GM19023 (cell line): Measurements from ENCODE around the gene GALP.
"Not testable (repeated sequence)": the region's sequence is repeated elsewhere in the genome, so short reads cannot be mapped to it uniquely, and the experiment has no call there.

Source experiments
- ATAC-seq: cut with Tn5 transposase; IDR thresholded peaks from one replicate; pipeline ENCODE4 v1.9.1; 2021; ENCODE audit warnings: mild to moderate bottlenecking, moderate library complexity; ENCODE audit not compliant: unreplicated experiment

Gene GALP

DNA sequence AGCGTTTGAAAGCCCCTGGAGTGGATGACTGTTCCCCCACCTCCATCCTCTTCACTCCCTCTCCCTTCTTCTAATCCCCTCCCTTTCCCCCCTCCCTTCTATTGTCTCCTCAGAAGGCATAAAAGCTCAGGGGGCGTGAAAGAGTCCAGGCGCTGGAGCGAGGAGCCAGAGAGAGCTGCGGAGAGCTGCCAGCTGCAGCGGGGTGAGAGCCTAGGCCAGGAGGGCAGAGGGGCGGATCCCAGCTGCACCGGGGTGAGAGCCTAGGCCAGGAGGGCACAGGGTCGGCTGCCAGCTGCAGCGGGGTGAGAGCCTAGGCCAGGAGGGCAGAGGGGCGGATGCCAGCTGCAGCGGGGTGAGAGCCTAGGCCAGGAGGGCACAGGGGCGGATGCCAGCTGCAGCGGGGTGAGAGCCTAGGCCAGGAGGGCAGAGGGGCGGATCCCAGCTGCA is at the start of gene GALP:
GALP (plus strand) TSS at position 148 of the 447 bp plus-strand sequence. CDS start 1,101 bp downstream, outside the sequence.
- ATAC-seq: not testable (repeated sequence)

DNA sequence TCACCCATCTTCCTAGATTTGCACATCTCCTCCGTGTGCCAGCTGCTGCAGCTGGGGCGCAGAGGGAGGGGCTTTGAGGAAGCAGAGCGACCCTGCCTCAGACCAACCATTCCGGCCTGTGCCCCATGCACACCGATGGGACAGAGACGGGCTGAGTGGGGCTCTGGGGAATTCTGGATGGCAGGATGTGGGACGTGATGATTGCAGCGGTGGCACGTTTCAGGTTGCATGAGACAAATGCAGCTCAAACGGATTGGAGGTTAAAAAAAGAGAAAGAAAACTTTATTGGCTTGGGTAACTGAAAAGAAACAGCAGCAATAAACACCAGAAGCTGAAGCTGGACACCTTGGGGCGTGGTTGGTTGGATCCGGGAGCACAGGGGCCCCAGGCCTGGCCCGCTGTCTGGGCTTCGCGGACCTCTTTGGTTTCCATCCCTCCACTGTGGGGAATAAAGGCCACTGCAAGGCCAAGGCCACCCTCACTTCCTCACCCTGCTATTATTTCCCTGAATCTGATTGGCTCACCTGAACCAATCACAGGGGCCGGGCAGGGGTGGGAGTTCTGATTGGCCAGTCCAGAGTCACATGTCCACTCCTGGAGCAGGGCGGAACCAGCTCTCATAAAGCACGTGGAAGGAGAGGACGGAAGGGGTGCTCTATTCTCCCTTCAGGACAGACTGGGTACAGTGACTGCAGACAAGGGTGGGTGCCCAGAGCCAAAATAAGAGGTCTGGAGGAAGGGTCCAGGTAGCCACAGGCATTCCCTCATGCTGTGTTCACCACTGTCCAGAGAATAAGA is 48.6 kb upstream of the GALP start:
- no peak for ATAC-seq

DNA sequence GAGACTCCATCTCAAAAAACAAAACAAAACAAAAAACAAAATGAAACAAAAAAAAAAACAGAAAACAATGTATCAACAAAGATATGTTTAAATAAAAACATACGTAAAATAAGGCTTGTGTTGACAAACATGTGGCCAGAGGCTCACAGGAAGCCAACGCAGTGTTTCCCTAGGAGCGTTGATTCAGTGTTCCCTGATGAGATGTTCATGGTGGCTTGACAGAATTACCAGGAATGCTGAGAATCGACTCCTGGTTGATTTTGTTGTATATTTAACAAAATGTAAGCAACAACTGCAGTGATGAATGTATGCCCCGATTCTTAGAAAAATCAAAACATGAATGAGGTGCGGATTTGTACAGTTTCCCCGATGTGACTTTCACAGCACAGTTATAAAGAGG is 45.8 kb upstream of the GALP start:
- no peak for ATAC-seq

DNA sequence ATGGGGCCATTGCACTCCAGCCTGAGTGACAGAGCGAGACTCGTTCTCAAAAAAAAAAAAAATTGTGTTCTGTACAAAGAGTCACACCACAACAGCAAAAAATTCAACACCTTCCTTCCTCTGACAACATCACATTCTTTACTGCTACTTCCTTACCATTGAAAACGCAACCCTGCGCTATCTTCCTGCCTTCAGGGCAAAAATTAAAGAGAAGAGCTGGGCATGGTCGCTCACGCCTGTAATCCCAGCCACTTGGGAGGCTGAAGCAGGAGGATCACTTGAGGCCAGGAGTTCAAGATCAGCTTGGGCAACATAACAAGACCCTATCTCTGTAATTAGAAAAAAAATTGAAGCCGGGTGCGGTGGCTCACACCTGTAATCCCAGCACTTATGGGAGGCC is 44.2 kb upstream of the GALP start:
- ATAC-seq: no peak

DNA sequence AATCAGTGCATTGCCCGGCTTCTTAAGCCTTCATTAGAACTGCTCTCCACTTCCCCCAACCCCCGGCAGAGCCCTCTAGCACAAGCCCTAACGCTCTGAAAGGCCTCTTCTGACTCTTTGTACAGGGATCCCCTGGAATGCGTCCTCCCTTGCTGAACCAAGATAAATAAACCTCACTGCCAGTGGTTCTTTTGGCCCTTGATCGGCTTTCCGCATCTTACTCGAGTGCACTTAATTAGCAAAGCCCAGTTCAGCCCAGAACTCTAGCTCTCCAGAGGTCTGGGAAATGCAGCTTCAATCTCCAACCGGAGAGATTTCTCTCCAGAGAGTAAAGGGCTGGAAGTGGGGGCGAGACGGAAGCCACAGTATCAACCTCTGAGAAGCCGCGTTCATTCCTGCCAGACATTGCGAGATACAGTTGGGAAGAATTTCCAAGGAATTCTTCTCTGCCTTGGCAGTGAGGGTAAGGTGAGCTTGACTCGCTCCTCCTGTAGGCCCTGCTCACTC is 43.4 kb upstream of the GALP start:
- ATAC-seq: no peak

DNA sequence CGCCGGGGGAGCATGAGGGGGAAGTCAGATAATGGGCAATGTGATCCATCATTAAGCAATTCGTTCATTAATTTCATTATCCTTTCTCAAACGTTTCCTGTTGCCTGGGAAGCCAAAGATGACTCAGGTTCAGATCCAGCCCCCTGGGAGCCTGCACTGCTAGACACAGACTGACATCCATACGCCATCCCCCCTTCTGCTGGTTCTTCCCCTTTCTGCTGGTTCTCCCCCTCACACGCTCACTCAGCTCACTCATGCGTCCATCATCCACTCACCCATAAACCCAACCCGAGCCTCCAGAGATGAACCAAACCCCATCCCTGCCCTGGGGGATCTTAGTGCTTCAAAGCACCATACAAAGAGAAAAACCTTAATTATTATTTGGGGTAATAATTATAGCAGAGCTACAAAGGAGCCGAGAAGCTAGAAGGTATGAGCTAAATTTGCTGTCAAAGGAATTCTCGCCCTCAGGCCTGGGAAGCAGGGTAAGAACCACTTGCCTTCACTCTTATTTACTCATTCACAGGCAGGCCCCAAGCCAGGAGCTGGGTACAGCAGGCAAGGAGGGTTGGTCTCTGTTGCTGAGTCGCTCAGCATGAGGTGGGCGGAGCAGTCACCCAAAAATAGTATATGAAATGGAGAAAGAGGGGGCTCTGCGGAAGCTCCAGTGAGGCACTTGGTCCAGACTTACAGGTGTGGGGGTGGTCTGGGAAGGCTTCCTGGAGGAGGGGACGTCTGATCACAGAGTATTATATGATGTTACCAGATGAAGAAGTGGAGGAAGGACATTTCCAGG is 41.8 kb upstream of the GALP start:
- peak; percentile 79 for ATAC-seq

DNA sequence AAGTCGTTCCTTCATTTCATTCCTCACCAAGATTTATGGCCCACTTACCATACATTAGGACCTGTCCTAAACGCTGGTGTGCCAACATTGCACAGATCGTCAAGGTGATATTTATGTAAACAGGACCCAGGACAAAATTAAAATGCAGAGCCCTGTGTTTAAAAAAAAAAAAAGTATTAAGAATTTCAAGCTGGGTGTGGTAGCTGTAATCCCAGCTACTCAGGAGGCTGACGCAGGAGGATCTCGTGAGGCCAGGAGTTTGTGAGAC is 41.2 kb upstream of the GALP start:
- ATAC-seq: no peak

DNA sequence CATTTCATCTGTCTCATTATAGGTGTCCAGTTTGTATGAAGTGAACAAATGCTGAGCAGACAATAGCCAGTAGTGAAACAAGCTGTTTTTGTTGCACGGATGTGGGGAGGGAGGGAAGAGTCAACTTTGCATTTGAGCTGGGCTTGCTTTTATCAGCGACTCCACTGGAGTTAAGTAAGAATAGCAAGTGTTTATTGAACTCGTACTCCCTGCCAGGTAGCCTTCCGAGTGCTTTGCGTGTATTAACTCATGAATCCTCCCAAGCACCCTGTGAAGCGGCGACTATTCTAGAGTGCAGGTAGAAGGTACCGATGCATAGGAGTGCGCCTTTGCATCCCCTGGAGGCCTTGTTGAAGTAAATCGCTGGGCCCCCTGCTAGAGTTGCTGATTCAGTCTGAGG is 39.4 kb upstream of the GALP start:
- no peak for ATAC-seq

DNA sequence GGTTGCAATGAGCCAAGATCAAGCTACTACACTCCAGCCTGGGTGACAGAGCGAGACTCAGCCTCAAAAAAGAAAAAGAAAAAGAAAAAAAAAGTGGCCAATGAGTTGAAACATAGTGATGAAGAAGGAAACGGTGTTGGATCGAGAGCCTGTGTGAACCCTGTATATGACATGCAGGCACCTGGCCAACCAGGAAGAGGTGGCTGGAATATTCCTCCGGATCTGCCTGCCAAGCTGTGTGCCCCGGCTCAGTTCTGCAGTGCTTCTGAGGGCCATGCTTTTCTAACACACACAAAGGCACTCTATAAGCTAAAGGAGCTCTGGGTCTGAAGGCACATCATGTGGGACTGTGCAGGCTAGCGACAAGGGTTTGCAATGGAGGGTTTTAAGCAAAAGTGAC is 38.4 kb upstream of the GALP start:
- no peak for ATAC-seq

DNA sequence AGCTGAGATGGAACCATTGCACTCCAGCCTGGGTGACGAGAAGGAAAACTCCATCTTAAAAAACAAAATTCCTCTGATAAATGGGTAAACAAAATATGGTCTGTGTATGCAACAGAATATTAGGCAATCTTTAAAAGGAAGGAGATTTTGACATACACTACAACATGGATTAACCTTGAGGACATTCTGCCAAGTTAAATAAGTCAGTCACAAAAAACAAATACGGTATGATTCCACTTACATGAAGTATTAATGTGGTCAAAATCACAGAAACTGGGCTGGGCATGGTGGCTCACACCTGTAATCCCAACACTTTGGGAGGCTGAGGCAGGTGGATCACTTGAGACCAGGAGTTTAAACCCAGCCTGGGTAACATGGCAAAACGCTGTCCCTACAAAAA is 37.7 kb upstream of the GALP start:
- ATAC-seq: no peak

DNA sequence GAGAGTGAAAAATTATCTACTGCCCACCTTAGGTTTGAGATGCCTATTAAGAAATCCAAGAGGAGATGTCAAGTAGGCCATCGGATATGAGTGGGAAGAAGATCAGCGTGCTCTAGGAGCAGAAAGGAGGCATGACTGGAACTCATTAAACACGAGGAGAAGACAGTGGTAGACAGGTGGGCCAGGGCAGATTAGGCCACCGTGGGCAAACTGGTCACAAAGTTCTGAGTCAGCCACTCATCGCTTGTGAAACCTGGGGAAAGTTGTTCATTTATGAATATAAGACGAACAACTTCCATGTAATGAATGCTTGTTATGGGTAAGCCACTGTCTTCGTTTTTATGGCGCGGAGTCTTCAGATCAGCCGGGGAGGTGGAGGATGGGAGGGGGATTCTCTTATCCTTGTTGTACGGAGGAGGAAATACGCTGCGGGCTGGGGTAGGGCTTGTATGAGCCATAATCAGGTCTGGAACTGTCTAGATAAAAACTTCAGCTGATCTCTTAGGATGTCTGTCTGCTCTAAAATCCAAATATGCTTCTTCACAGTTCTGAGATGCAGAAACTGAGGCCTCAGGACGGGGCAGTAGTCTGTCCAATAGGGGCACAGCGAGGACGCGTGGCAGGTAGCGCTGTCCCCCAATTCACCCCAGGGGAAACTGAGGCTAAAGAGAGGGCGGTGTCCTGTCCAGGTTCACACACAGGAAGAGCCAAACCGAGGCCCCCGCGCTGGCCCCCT is 35.8 kb upstream of the GALP start:
- ATAC-seq: no peak

DNA sequence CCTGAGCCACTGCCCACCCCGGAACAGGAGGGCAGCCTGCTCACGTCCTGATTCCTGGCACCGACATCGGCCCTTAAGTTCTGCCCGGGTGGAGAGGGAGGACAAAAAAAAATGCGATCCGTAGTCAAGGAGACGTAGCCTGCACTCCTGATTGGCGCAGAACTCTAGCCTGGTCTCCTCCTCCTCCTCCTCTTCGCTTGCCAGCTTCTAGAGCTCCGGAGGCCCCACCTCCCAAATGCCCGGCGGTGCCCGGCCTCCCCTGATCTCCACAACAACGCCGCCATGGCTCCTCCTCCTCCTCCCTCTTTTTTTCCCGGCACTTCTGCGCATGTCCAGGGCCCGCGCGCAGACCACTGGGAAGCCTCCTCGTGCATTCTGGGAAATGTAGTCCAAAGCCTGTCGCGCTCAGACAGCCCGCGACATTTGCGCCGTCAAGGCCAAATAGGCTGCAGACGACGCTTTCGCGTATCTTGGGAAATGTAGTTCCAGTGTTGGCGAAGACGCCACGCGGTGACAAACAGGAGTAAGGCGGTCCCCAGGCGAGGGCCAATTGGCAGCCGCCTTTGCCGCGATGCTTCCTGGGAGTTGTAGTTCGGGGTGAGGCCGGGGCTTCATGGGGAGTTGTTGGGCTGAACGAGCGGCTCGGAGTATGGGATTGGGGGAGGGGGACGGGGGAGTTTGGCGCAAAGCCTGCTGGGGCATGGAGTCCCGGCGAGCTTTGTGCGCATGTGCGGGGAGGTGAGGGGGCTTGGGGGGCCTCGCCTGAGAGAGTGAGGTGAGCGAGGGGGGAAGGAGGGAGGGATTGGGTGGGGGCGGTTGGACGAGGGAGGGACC is 35.0 kb upstream of the GALP start, which contains the start of gene ZNF444:
ZNF444 (plus strand) TSS at position 705 of the 834 bp plus-strand sequence. CDS start 5,625 bp downstream, outside the sequence.
- peak; percentile 90 for ATAC-seq

DNA sequence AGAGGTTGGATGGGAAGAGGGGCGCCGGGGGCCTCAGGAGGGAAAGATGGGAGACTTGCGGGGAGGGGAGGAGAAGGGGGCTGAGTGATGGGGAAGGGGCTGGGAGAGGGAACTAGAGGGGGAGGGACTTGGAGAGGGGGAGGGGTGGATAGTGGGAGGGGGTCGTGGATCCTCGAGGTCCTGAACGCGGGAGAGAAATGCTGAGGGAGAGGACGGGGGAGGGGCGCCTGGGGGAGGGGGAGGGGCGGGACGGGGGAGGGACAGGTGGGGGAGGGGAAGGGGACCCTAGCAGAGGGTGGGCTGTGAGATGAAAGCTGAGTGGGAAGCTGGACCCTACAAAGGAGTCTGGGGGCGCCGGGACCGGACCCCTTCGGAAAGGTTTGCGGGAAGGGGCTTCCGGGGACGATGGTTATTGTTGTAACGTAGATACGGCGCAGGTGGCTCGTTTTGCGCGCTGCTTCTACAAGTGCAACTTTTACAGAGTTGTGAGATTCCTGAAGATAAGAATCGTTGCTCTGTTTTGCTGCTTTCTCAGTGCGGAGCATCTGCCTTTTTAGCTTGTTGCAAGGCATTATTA is 34.3 kb upstream of the GALP start:
- no peak for ATAC-seq

DNA sequence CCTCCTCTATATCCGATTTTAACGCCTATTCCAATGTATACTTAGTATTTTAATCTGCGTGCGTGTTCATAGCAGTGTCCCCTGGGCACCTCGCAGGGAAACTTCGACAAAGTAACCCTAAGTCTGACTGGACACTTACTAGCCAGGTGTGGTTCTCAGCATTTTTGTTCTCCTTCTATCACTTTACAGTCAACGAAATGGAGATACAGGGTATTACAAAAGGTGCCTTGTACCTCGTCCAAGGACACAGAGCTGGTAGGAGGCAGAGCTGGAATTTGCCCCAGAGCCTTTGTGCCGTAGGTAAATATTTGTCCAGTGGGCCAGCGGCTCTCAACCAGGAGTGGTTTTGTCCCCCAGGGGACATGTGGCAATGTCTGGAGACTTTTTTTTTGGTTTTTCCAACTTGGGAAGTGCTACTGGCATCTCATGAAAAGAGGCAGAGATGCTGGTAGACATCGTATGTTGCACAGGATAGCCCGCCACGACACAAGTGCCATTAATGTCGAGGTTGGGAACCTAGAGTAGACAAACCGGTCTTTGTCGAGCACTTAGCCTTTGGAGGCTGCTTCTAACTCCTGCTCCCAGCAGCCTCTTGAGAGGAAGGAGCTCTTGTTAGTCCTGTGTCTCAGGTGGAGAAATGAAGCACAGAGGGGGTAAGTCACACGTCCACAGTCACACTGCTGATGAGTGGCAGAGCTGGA is 33.6 kb upstream of the GALP start:
- ATAC-seq: no peak

DNA sequence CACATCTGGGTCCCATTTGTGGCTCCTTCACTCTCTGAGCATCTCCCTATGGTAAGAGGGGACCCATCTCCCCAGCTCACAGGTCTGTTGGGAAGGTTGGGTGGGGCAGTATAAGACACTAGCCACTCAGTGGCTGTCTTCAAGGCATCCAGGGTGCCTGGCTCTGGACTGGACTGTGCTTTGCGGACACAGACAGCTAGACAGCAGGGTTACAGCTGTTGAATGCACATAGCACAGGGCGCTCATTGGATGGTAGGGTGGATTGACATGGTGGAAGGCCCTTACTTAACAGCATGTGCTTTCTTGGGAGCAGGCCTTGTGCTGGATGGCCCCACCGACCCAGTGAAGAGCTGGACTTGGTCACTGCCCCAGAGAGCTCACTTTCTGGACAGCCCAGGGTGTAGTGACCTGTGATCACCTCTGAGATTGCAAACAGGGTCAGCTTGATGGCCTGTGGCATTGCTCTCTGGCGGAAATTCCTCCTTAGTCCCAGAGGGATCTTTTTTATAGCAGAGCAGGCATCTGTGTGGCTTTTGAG is 32.8 kb upstream of the GALP start:
- no peak for ATAC-seq

DNA sequence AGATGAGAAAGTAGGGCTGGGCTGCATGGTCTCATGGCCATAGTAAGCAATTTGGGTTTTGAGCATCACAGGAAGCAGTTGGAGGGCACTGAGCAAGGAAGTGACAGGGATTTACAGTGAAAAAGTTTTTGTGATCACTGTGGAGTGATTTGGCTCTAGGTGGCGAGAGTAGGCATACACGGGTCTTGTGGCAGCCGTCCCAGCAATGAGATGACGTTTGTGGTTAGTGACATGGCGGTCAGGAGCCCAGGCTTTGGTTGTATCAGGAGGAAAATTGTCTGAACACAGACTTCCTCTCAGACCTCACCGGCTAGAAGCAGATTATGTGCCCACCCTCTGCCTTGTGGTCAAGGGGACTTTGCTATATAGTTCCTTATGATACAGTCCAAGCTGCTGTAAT is 31.4 kb upstream of the GALP start:
- ATAC-seq: no peak

DNA sequence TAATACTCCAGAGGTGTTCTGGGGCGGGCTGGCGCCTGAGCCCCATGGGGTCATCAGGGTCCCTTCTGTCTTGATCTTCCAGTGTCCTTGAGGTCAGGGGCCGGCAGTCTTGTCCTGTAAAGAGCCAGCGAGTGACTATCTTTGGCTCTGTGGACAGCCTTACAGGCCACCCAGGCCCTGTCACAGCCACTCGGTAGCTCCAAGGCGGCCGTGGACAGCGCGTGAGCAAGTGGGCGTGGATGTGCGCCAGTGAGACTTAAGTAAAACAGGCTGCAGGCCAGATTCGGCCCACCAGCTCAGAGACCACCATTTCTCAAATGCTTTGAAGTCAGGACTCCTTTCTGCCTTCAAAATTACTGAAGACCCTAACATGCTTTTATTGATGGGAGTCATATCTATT is 31.0 kb upstream of the GALP start:
- no peak for ATAC-seq

DNA sequence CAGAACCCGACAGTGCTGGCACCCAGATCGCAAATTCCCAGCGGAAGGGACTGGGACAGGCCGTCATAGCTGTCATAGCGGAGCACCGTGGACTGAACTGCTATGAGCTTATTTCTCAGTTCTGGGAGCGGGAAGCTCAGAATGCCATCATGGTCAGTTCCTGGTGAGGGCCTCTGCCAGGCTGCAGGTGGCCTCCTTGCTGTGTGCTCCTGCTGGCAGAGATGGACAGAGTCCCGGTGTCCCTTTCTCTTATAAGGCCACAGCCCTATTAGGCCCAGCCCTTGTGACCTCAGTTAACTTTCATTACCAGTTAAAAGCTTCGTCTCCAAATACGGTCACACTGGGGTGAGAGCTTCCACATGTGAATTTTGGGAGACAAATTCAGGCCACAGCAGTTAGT is 30.1 kb upstream of the GALP start:
- ATAC-seq: no peak

DNA sequence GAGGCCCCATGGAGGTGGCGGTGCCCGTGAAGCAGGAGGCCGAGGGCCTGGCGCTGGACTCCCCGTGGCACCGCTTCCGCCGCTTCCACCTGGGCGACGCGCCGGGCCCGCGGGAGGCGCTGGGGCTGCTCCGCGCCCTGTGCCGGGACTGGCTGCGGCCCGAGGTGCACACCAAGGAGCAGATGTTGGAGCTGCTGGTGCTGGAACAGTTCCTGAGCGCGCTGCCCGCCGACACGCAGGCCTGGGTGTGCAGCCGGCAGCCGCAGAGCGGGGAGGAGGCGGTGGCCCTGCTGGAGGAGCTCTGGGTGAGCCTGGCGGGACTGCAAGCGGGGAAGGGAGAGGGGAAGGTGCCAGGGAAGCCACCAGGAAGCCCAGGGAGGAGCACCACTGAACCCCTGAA is 28.9 kb upstream of the GALP start:
- ATAC-seq: no peak
